HG03060 (cell line): ENCODE data around the gene ZNF230.
A peak's percentile ranks its signal among the peaks of the same experiment; 100 is the strongest.

ENCODE experiments used
- ATAC-seq: cut with Tn5 transposase; IDR thresholded peaks from one replicate; pipeline ENCODE4 v1.9.1; 2021; ENCODE audit warnings: low read depth, moderate number of reproducible peaks; ENCODE audit not compliant: unreplicated experiment

Gene ZNF230

DNA sequence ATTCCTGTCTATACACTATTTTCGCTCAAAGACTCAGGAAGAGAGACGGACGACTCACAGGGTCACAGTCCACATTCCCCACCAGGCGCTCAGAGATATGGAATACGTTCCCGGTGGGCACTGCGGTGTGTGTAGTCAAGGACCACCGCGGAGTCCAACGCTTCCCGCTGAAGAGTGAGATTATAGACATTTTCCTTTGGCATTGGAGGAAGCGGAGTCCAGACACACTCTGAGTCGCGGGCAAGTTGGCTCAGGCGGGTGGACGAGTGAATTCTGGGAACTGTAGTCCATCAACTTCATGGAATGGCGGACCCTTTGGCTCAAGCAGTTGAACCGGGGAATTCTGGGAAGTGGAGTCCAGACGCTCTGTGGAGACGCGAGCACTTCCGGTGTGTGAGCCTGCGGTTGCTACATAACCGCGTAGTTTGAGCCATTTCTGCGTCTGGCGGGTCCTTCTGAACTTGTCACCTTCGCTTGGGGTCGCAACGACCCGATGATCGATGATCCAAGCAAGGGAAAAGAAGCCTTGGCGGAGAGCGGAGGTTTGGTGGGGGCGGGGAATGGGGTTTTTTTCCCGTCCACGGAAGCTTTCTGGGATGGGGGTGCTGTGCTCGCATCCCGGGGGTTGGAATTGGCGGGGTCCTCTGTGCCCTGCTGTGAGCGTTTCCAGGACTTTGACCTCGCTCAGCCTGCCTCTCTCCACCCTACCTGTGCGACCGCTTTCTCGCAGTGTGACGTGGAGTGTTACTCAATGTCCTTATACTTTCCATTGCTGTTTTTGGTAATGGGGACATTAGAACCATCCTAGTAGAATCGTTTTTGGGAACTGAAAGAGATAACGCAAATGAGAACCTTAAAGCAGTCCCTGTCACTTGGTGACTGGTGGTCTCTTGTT lies at the start of gene ZNF230:
ZNF230 (plus strand) TSS at position 392 of the 895 bp plus-strand sequence. CDS start 4,122 bp downstream, outside the sequence.
- ATAC-seq: peak; percentile 75

DNA sequence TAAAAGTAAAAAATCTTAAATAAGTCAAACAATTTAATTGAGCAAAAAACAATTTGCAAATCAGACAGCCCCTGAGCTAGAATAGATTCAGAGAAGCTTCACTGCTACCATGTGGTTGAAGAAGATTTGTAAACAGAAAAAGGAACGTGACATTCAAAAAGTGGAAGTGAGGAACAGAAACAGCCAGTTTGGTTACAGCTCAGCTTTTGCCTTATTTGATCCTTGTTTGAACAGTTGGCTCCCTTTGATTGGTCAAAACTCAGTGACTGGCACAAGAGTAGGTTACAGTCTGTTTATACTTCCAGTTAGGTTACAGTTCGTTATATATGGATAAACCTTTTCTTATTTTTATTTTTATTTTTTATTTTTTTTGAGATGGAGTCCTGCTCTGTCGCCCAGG lies 45.9 kb upstream of the ZNF230 start:
- no peak for ATAC-seq

DNA sequence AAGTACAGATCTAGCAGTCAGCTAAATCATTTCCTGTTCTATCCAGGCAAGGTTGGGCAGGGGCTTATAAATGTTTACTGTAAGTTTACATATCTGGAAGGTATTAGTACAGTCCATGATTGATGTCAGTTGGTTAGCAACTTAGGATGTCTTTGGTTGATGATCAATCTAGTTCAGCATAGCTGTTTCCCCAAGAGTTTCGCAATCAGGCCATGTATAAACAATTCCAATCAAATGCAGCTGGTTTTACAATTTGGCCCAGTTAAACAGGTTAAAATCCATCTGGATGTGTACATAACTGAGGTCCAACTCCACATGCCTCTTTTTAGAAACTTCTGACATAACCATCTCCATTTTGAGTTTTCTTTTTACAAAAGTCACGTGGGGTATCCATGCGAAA lies 44.9 kb upstream of the ZNF230 start:
- ATAC-seq: no peak

DNA sequence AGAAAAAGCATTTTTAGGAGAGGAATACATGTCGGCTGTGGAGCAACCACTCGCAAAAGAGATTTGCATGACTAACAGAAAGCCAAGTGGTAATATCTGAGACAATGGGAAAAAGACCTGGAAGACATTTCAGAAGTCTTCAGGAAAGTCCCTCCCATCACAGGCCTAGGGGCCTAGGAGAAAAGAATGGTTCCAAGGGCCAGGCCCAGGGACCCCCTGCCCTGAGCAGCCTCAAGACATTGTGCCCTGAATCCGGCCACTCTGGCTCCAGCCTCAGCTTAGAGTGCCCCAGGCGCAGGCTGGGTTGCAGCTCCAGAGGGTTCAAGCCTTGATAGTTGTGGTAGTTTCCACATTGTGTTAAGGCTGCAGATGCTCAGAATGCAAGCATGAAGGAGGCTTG lies 42.3 kb upstream of the ZNF230 start:
- no peak for ATAC-seq

- no peak for ATAC-seq
Measured at GRCh38 chr19:43966079-43966694, 36.6 kb upstream of the ZNF230 start.

- ATAC-seq: no peak
Measured at GRCh38 chr19:43976732-43977131, 26.0 kb upstream of the ZNF230 start.

DNA sequence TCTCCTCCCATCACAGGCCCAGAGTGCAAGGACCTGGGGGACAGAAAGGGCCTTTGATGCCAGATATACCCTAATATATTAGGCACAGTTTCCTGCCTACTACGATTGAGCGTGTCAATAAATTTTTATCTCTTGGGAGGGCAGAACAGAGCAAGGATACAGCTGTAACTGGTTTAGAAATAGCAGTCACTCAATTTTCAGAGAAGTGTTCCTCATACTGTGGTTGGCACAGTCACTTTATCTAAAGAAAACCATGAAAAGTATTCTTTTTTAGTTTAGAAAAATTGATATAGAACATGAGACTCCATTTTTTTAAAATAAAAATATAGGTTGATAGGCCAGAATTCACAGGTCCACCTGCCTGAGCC lies 19.2 kb upstream of the ZNF230 start:
- ATAC-seq: no peak

DNA sequence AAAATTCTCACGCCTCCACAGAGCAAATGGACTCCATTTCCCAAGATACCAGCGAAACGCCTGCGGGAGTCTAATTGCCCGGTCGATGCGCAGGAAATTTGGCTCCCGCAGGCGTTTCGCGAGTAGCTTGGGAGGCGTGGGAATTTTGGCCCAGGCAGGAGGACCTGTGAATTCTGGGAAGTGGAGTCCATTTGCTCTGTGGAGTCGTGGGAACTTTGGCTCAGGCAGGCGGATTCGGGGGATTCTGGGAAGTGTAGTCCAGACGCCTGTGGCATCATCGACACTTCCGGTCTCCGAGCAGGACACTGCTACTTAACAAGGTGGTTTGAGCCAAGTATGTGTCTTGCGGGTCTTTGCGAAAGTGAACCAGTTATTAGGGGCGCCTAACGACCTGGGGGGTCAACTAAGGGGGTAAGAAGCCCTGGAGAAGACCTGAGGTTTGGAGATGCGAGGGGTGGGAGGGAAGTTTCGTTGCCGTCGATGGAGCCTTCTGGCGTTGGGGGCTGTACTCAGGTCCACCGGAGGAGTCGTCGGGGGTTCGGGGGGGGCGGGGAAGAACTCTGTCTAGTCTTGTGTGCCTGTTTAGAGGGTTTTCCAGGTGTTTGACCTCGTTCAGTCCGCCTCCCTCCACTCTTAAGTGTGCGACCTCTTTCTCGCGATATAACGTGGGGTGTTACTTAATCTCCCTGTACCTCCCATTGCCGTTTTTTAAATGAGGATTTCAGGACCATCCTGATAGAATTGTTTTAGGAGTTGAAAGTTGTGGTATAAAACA lies 18.7 kb upstream of the ZNF230 start, which contains the start of gene ZNF155:
ZNF155 (plus strand) TSS at position 277 of the 775 bp plus-strand sequence. CDS start 4,356 bp downstream, outside the sequence.
- ATAC-seq: no peak

DNA sequence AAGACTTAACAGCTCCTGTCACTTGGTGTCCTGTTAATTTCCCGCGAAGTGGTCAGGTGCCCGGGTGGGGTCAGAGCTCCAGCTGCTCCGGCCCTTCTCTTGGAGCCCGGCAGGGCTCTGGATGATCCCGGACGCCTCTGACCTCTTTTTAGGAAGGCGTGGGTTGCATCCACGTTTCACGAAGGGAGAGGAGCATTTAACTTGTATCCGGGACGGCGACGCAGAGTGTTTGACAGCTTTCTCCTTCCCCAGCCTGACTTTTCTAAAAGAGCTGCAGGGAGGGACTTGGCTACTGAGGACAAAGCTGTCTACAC lies 18.1 kb upstream of the ZNF230 start:
- ATAC-seq: no peak

GRCh38 chr19:43997631-43998290 lies 5.0 kb upstream of the ZNF230 start:
- ATAC-seq: no peak

DNA sequence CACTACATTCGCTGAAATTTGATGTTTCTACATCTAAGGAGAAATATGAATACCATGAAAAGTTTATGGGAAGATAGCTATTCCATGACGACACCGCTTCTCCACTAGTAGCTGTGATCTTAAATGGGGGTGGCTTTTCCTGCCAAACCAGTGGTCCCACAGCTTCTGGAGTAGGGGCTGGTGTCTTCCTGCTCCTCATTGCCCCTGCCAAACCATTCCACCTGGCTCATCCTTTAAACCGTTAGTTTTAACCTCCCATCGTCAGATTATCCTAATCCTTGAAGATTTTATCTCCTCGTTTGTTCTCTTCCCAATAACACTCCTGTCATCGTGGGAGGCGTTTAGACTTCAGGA lies 568 bp upstream of the ZNF230 start:
- no peak for ATAC-seq

DNA sequence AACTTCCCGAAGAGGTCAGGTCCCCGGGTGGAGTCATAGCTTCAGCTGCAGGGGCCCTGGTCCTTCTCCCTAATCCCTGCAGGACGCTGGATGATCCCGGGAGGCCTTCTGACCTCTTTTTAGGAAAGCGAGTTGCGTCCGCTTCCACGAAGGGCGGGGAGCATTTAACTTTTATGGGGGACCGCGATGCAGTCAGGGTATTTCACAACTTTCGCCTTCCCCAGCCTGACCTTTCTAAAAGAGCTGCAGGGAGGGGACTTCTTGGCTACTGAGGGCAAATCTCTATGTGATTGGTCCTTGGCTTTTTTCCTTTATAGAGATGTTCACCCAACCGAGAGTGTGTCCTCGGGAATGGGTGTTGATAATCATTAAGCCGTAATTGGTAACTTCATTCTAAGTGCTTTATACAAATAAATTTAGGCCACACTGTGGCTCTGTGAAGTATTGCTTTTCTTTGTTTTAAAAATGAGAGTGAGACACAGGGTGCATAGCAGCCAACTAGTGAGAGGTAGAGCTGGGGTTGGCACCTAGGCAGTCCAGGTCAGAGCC lies 778 bp downstream of the ZNF230 start:
- no peak for ATAC-seq

GRCh38 chr19:44005973-44006372 lies 3.2 kb downstream of the ZNF230 start:
- ATAC-seq: no peak

GRCh38 chr19:44007473-44007872 lies 4.7 kb downstream of the ZNF230 start:
- ATAC-seq: no peak

- ATAC-seq: no peak
Measured at GRCh38 chr19:44010468-44010867, 7.7 kb downstream of the ZNF230 start.

DNA sequence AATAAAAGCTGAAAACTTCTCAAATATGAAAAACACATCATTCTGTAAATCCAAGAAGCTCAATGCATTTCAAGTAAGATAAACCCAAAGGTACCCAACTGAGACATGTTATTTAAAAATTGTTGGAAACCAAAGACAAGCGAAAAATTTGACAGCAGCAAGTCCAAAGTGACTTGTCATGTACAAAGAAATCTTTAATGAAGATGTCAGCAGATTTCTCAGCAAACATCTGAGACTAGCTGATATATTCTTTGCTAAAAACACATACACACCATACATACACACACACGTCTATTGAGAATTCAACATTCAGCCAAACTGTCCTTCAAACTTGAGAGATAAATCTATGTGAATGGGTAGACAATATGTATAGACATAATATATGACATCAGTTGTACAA lies 16.7 kb downstream of the ZNF230 start:
- no peak for ATAC-seq

GRCh38 chr19:44021221-44021620 lies 18.5 kb downstream of the ZNF230 start:
- ATAC-seq: no peak

- ATAC-seq: no peak
Measured at GRCh38 chr19:44024900-44025216, 22.1 kb downstream of the ZNF230 start.

DNA sequence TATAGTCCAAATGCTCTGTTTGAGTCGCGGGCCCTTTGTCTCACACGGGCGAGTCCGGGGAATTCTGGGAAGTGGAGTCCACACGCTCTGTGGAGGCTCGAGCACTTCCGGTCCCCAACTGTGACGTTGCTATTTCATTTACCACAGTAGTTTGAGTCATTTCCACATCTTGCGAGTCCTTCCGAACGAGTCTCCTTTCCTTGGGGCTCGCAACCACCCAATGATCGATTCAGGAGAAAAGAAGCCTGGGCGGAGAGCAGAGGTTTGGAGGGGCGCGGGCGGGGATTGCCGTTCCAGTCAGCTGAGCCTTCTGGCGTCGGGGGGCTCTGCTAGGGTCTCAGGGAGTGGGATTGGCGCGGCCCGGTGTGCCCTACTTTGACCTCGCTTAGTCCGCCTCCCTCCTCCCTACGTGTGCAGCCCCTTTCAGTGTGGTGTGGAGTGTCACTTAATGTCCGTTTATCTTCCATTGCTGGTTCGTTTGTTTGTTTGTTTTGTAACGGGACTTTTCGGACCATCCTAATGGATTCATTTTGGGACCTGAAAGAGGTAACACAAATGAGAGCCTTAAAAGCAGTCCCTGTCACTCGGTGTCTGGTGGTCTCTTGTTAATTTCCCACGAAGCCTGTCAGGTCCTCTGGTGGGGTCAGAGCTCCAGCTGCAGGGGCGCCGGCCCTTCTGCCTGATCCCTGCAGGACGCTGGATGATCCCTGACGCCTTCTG lies 22.6 kb downstream of the ZNF230 start, which contains the start of gene ZNF222:
ZNF222 (plus strand) TSS at position 163 of the 720 bp plus-strand sequence; CDS start at position 221, 58 bp downstream.
- ATAC-seq: no peak

DNA sequence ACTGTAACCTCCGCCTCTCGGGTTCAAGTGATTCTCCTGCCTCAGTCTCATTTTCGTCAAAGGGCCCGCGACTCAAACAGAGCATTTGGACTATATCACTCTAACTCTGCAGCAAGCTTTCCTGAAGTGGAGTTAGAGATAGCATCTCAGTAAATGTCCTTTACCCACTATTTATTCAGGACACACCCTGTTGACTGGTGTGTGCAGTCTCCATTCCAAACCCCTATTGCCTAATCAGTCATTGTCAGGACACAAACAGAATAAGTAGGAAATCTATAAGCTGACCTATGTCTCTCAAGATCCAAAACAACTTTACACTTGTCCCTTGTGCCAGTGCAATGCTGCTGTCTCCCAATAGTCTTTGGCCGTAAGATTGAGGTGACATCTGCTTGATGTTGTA lies 23.9 kb downstream of the ZNF230 start:
- no peak for ATAC-seq
